Measurements from ENCODE around the gene TINAGL1.

Gene TINAGL1

DNA sequence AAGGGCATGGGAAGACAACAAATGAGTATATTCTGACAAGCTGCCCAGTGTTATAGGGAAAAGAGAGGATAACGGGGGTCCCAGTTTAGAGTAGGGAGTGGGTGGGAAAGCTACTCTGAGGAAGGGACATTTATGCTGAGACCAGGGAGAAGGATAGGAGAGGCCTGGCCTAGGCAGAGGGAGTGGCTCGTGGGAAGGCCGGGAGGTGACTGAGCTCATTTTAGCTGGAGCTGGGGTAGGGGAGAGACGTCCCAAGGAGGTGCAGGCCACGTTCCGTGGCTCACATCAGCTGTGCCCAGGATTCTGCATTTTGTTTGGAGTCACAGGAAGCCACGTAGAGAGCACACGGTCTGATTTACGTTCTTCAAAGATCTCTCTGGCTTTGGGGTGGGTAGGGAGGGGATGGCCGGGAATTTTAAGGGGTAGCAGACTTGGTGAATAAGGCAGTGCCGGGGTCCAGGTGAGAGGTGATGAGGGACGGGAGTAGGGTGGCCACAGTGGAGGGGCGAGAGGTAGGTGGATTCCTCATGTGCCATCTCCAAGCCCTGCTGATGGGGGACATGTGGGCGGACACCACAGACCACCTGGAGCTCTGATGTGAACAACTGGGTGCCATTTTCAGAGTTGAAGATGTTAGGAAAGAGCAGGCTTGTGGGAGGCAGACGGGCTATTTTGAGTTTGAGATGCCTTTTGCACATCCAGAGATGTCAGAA lies 4.7 kb downstream of the TINAGL1 start:
- H3K27ac ChIP-seq = no peak overlapping the region

GRCh38 chr1:31581821-31582810 lies 5.8 kb downstream of the TINAGL1 start:
- TF ChIP-seq ZFX (IDR thresholded peaks at IDR 0.05) = no peak
- TF ChIP-seq, protein P1, sequence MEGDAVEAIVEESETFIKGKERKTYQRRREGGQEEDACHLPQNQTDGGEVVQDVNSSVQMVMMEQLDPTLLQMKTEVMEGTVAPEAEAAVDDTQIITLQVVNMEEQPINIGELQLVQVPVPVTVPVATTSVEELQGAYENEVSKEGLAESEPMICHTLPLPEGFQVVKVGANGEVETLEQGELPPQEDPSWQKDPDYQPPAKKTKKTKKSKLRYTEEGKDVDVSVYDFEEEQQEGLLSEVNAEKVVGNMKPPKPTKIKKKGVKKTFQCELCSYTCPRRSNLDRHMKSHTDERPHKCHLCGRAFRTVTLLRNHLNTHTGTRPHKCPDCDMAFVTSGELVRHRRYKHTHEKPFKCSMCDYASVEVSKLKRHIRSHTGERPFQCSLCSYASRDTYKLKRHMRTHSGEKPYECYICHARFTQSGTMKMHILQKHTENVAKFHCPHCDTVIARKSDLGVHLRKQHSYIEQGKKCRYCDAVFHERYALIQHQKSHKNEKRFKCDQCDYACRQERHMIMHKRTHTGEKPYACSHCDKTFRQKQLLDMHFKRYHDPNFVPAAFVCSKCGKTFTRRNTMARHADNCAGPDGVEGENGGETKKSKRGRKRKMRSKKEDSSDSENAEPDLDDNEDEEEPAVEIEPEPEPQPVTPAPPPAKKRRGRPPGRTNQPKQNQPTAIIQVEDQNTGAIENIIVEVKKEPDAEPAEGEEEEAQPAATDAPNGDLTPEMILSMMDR (conservative IDR thresholded peaks at IDR 0.05) = no peak
- no peak overlapping the region for H3K27ac ChIP-seq

More for the DNA sequence above, 4.7 kb downstream of the TINAGL1 start:
- TF ChIP-seq ZFX (IDR thresholded peaks at IDR 0.05) = no peak
- TF ChIP-seq, protein P1 (conservative IDR thresholded peaks at IDR 0.05) = no peak

DNA sequence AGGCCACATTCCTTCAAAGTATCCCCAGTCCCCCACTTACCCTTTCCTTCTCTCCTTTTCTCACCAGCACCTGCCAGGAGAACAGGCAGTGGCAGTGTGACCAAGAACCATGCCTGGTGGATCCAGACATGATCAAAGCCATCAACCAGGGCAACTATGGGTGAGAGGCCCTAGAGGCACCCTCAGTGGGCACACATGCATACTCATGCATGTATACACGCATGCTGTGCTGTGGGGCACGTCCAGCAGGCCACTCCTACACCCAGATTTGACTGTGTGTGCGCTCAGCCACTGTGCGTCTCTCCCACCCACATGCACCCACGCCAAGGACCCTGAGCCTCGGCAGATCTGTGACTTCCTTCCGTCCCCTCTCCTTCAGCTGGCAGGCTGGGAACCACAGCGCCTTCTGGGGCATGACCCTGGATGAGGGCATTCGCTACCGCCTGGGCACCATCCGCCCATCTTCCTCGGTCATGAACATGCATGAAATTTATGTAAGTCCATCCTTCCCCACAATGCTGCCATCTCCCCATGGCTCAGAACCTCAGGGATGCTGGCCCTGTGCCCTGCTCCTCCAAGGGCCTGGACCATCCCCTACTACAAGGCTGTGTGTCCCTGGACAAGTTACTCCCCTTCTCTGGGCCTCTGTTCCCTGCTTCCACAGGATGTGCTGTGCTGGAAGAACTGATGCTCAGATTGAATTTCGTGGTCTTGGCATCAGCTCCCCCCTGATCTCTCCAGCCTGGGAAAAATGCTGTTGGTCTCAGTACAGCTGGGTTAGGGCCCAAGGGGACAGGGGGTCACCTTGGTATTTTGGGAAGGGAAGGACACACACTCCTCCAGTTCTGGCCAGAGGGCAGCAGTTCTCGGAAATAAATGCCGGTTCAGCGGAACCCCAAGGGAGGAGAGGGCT lies 7.0 kb downstream of the TINAGL1 start:
- peak overlapping the region; percentile 19; the same call in 1 of the 2 replicates for H3K27ac ChIP-seq
- TF ChIP-seq, protein P1 (conservative IDR thresholded peaks at IDR 0.05) = no peak
- no peak for TF ChIP-seq ZFX (IDR thresholded peaks at IDR 0.05)

DNA sequence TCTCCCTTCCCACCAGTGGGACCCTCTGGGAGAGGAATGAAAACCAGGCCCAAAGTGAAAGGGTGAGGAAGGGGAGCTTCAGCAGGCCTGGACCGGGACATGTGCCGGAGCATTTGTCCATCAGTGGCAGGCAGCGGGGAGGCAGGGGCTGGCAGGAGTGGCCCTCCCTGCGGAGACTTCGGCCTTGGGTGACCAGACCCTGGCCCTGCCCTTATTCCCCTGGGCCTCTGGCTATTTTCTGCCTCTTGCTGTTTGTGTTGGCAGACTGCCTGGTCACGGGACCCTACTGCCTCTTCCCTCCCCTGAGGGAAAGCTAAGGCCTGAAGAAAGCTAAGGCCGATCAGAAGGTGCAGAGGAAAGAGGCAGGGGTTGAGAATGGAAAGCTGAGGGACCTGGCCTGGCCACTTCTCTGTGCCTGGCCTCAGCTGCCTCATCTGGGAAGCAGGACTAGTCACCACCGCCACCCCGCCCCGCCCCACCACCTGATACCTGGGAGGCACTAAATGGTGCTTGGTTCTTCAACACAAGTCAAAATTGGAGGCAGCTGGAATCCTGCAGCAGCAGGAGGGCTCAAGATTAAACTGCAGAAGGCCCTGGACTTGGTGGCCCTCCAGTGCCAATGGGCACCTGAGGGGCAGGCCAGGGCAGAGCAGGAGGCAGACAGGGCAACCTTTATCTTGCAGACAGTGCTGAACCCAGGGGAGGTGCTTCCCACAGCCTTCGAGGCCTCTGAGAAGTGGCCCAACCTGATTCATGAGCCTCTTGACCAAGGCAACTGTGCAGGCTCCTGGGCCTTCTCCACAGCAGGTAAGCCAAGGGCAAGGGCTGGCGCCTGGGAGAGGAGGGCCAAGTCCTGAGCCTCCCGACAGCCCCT lies 7.9 kb downstream of the TINAGL1 start:
- H3K27ac ChIP-seq = peak overlapping the region; percentile 19; the same call in 1 of the 2 replicates
- TF ChIP-seq ZFX (IDR thresholded peaks at IDR 0.05) = no peak
- TF ChIP-seq, protein P1 (conservative IDR thresholded peaks at IDR 0.05) = no peak

DNA sequence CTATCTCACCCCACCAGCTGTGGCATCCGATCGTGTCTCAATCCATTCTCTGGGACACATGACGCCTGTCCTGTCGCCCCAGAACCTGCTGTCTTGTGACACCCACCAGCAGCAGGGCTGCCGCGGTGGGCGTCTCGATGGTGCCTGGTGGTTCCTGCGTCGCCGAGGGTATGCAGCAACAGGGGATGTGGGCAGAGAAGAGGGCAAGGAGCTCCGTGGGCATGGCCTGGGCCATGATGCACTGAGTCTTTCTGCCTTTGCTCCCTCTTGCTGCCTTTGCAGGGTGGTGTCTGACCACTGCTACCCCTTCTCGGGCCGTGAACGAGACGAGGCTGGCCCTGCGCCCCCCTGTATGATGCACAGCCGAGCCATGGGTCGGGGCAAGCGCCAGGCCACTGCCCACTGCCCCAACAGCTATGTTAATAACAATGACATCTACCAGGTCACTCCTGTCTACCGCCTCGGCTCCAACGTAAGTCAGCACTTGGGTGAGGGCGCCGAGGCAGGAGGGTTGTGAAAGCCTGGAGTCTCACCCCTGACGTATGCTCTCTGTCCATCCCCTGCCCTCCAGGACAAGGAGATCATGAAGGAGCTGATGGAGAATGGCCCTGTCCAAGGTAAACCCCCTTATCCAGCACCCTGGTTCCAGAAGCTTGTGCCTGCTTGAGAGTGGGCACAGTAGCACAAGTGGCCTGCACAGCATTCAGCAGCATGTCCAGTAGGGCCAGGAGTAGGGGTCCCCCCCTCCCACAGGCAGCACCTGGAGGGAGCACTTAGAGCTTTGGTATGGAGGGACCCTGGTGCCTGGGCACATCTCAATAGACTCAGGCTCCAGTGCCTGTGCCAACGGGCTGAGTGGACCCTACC lies 8.8 kb downstream of the TINAGL1 start:
- no peak for TF ChIP-seq ZFX (IDR thresholded peaks at IDR 0.05)
- TF ChIP-seq, protein P1 (conservative IDR thresholded peaks at IDR 0.05) = no peak
- peak overlapping the region; percentile 19; the same call in 1 of the 2 replicates for H3K27ac ChIP-seq

All from C4-2B (cell line).